Loucy (cell line): Measurements from ENCODE around the gene RBP2.

Experiments
- H2AFZ ChIP-seq: fragments of 200-600 bp; sonication (generic); 2 replicates; pipeline ENCODE4 v1.6.0; 2016; ENCODE audit warnings: antibody characterized with exemption, mild to moderate bottlenecking, low read length, moderate library complexity
- H3F3A ChIP-seq: fragments of 200-600 bp; 2 replicates; pipeline ENCODE4 v1.6.0; 2016; ENCODE audit warnings: antibody characterized with exemption, low read depth, mild to moderate bottlenecking
- H3K27me3 ChIP-seq: fragments of 200-600 bp; sonication (generic); 2 replicates; pipeline ENCODE4 v1.6.1; 2014; ENCODE audit warnings: low read length, mild to moderate bottlenecking; ENCODE audit not compliant: insufficient read depth, poor library complexity, severe bottlenecking
- H3K36me3 ChIP-seq: fragments of 200-600 bp; sonication (generic); 2 replicates; pipeline ENCODE4 v1.6.1; 2016; ENCODE audit warnings: low read length; ENCODE audit not compliant: insufficient read depth
- H3K4me1 ChIP-seq: fragments of 200-600 bp; sonication (generic); 2 replicates; pipeline ENCODE4 v1.5.1; 2014; ENCODE audit warnings: low read length, mild to moderate bottlenecking; ENCODE audit not compliant: insufficient read depth, poor library complexity, severe bottlenecking
- H3K4me2 ChIP-seq: fragments of 200-600 bp; sonication (generic); 2 replicates; pipeline ENCODE4 v1.6.0; 2014; ENCODE audit warnings: antibody characterized with exemption, low read length, low read depth, mild to moderate bottlenecking; ENCODE audit not compliant: poor library complexity, severe bottlenecking
- H3K4me3 ChIP-seq: fragments of 200-600 bp; sonication (generic); 2 replicates; pipeline ENCODE4 v1.5.1; 2014; ENCODE audit warnings: low read length, mild to moderate bottlenecking, mixed read lengths; ENCODE audit not compliant: poor library complexity, severe bottlenecking
- H3K79me2 ChIP-seq: fragments of 200-600 bp; sonication (generic); 2 replicates; pipeline ENCODE4 v1.6.1; 2014; ENCODE audit warnings: low read length; ENCODE audit not compliant: insufficient read depth
- H3K9ac ChIP-seq: fragments of 200-600 bp; sonication (generic); 2 replicates; pipeline ENCODE4 v1.6.0; 2014; ENCODE audit warnings: mild to moderate bottlenecking, low read depth, low read length, moderate library complexity; ENCODE audit not compliant: poor library complexity, severe bottlenecking
- H3K9me2 ChIP-seq: fragments of 200-600 bp; sonication (generic); replicated peaks from 2 replicates; pipeline ENCODE4 v1.6.1; 2016; ENCODE audit warnings: low read depth, low read length, mixed read lengths
- H3K9me3 ChIP-seq: fragments of 200-600 bp; sonication (generic); 2 replicates; pipeline ENCODE4 v1.6.1; 2014; ENCODE audit warnings: mild to moderate bottlenecking, antibody characterized with exemption, low read length, low read depth; ENCODE audit not compliant: insufficient read depth
- H4K20me1 ChIP-seq: fragments of 200-600 bp; sonication (generic); 2 replicates; pipeline ENCODE4 v1.6.0; 2014; ENCODE audit warnings: antibody characterized with exemption, low read length, mild to moderate bottlenecking; ENCODE audit not compliant: insufficient read depth, poor library complexity, severe bottlenecking
- CTCF ChIP-seq: fragments of 200-600 bp; sonication (generic); conservative IDR thresholded peaks from 2 replicates; pipeline ENCODE4 v1.5.1; 2014; ENCODE audit warnings: mild to moderate bottlenecking, antibody characterized with exemption, low read length
- EZH2phosphoT487 ChIP-seq: fragments of 200-600 bp; IDR thresholded peaks from 2 replicates; pipeline ENCODE4 v1.6.1; 2018; ENCODE audit warnings: antibody characterized with exemption, mild to moderate bottlenecking, moderate library complexity, borderline replicate concordance

The RBP2 gene

GRCh38 chr3:139466360-139466759 lies 10.0 kb downstream of the RBP2 start:
- Histone ChIP-seq H3K9ac (no peak overlapping the region), H3K4me2 (no peak overlapping the region), H3F3A (no peaks in the 10 kb centered on the region), H3K4me3 (no peak overlapping the region), H3K79me2 (no peaks in the 10 kb centered on the region), H3K36me3 (no peaks in the 10 kb centered on the region), H3K9me3 (no peaks in the 10 kb centered on the region), H2AFZ (no peak overlapping the region), H3K9me2 (no peaks in the 10 kb centered on the region), H4K20me1 (no peaks in the 10 kb centered on the region), H3K4me1 (no peaks in the 10 kb centered on the region), H3K27me3 (no peaks in the 10 kb centered on the region)
- TF ChIP-seq CTCF (no peak), EZH2phosphoT487 (no peak)

GRCh38 chr3:139465636-139466035 lies 10.7 kb downstream of the RBP2 start:
- H3K27me3 ChIP-seq, result no peaks in the 10 kb centered on the region
- no peaks in the 10 kb centered on the region for H3F3A ChIP-seq
- H3K9me2 ChIP-seq, result no peaks in the 10 kb centered on the region
- H3K36me3 ChIP-seq, result no peaks in the 10 kb centered on the region
- H3K4me1 ChIP-seq, result no peaks in the 10 kb centered on the region
- no peak overlapping the region for H3K4me3 ChIP-seq
- no peak overlapping the region for H3K4me2 ChIP-seq
- no peaks in the 10 kb centered on the region for H4K20me1 ChIP-seq
- H3K9ac ChIP-seq, result no peak overlapping the region
- H3K9me3 ChIP-seq, result no peaks in the 10 kb centered on the region
- H3K79me2 ChIP-seq, result no peaks in the 10 kb centered on the region
- H2AFZ ChIP-seq, result no peak overlapping the region
- TF ChIP-seq CTCF (no peak), EZH2phosphoT487 (no peak)

- no peak overlapping the region for H3K9ac ChIP-seq
- H3K4me3 ChIP-seq, result no peak overlapping the region
- no peak overlapping the region for H2AFZ ChIP-seq
- no peaks in the 10 kb centered on the region for H3F3A ChIP-seq
- no peak overlapping the region for H3K4me2 ChIP-seq
- H3K79me2 ChIP-seq, result no peaks in the 10 kb centered on the region
- no peaks in the 10 kb centered on the region for H4K20me1 ChIP-seq
- no peaks in the 10 kb centered on the region for H3K9me3 ChIP-seq
- TF ChIP-seq EZH2phosphoT487 (no peak), CTCF (no peak)
- no peaks in the 10 kb centered on the region for H3K9me2 ChIP-seq
- no peaks in the 10 kb centered on the region for H3K36me3 ChIP-seq
- H3K27me3 ChIP-seq, result no peaks in the 10 kb centered on the region
- no peaks in the 10 kb centered on the region for H3K4me1 ChIP-seq
These were observed 12.8 kb downstream of the RBP2 start for GRCh38 chr3:139463466-139463865.
